H1 (cell line): ENCODE results near the gene SH3PXD2B. TPM values are rescaled to one million over a fixed set of nuclear protein-coding genes. Genes with fewer than 3 reads are reported as not detected.

ENCODE experiments used
- CTCF ChIA-PET: fragments of 300-600 bp; sonication (Branson Sonifier 250); formaldehyde crosslinking; loops from one replicate; lab custom pipeline; 2021; ENCODE audit not compliant: partially characterized antibody; lab: Charles Lee
- POLR2A ChIA-PET: fragments of 300-600 bp; sonication (Branson Sonifier 250); formaldehyde crosslinking; loops from one replicate; lab custom pipeline; 2021; ENCODE audit warnings: inconsistent platforms; ENCODE audit not compliant: partially characterized antibody; lab: Charles Lee
- DNase-seq, 2 experiments: peaks; one replicate each; pipeline versions ENCODE4 v3.0.0 to v3.0.0-alpha.2; 2010 to 2022; ENCODE audit warnings: low spot score in 2 of 2, low read depth in 1 of 2, mixed read lengths in 1 of 2
- FAIRE-seq: peaks from 2 replicates; lab custom pipeline; 2011; peaks lifted over from hg19 to GRCh38; lab: Jason Lieb, UNC
- H2AFZ ChIP-seq: 2 replicates; pipeline ENCODE4 v1.8.1; 2012; ENCODE audit warnings: low read length, inconsistent platforms
- H2AK5ac ChIP-seq: 2 replicates; pipeline ENCODE4 v1.6.1; 2013; ENCODE audit warnings: low read depth, low read length
- H2BK120ac ChIP-seq: replicated peaks from 2 replicates; pipeline ENCODE3; 2013; ENCODE audit warnings: low read depth, low read length, inconsistent platforms
- H2BK12ac ChIP-seq: 2 replicates; pipeline ENCODE4 v1.6.1; 2013; ENCODE audit warnings: low read depth, low read length
- H2BK15ac ChIP-seq: 2 replicates; pipeline ENCODE4 v1.6.1; 2013; ENCODE audit warnings: low read length
- H2BK20ac ChIP-seq: 2 replicates; pipeline ENCODE4 v1.6.1; 2013; ENCODE audit warnings: low read length
- H2BK5ac ChIP-seq: 2 replicates; pipeline ENCODE4 v1.6.1; 2013; ENCODE audit warnings: low read depth, low read length
- H3K14ac ChIP-seq: 2 replicates; pipeline ENCODE4 v1.6.1; 2013; ENCODE audit warnings: inconsistent platforms; ENCODE audit not compliant: insufficient read length
- H3K18ac ChIP-seq: 2 replicates; pipeline ENCODE4 v1.6.1; 2013; ENCODE audit warnings: low read length; ENCODE audit errors: extremely low read depth
- H3K23ac ChIP-seq: 2 replicates; pipeline ENCODE4 v1.6.1; 2013; ENCODE audit warnings: inconsistent platforms; ENCODE audit not compliant: insufficient read length
- H3K23me2 ChIP-seq: 2 replicates; pipeline ENCODE4 v1.6.1; 2013; ENCODE audit warnings: low read depth, low read length
- H3K27ac ChIP-seq: 2 replicates; pipeline ENCODE4 v1.6.1; 2011; ENCODE audit warnings: low read depth, low read length, inconsistent platforms
- H3K27me3 ChIP-seq, 4 experiments: replicated peaks in 1 of 4; 1 replicate in 1 of 4; 2 replicates in 3 of 4; pipeline versions ENCODE4 v1.6.1 to v1.8.1; 2011 to 2013; ENCODE audit warnings: low read length in 3 of 4, mild to moderate bottlenecking in 3 of 4, inconsistent platforms in 2 of 4, mixed read lengths in 2 of 4, moderate library complexity in 1 of 4; ENCODE audit not compliant: control insufficient read depth in 3 of 4, insufficient read depth in 3 of 4; ENCODE audit errors: extremely low read depth in 1 of 4
- H3K36me3 ChIP-seq, 4 experiments: 2 replicates each; pipeline versions ENCODE4 v1.6.1 to v1.8.1; 2011 to 2013; ENCODE audit warnings: mild to moderate bottlenecking in 4 of 4, low read length in 3 of 4, moderate library complexity in 2 of 4, control low read depth in 1 of 4, inconsistent platforms in 1 of 4; ENCODE audit not compliant: insufficient read depth in 4 of 4, control insufficient read depth in 2 of 4
- H3K4ac ChIP-seq: replicated peaks from 2 replicates; pipeline ENCODE3; 2013; ENCODE audit warnings: low read length, low read depth, mixed read lengths, inconsistent platforms; ENCODE audit not compliant: insufficient read length
- H3K4me1 ChIP-seq, 4 experiments: replicated peaks in 1 of 4; 1 replicate in 1 of 4; 2 replicates in 3 of 4; pipeline versions ENCODE4 v1.6.1 to v1.8.1; 2011 to 2013; ENCODE audit warnings: low read length in 3 of 4, inconsistent platforms in 2 of 4, mixed read lengths in 1 of 4; ENCODE audit not compliant: insufficient read depth in 4 of 4, control insufficient read depth in 3 of 4
- H3K4me2 ChIP-seq, 2 experiments: 2 replicates each; pipeline versions ENCODE4 v1.6.1 to v1.8.1; 2011 to 2013; ENCODE audit warnings: low read depth in 2 of 2, low read length in 2 of 2, control low read depth in 1 of 2, inconsistent platforms in 1 of 2, mild to moderate bottlenecking in 1 of 2; ENCODE audit not compliant: insufficient read depth in 1 of 2
- H3K4me3 ChIP-seq, 4 experiments: fragments of 200-600, 300-600 bp in 1 of 4; sonication (generic), shearing (Covaris generic), sonication (Bioruptor Twin) in 1 of 4; 2 replicates each; pipeline versions ENCODE4 v1.5.1 to v1.8.1; 2011 to 2016; ENCODE audit warnings: low read length in 4 of 4, low read depth in 3 of 4, control low read depth in 2 of 4, inconsistent platforms in 2 of 4, mild to moderate bottlenecking in 2 of 4, mixed read lengths in 1 of 4, moderate library complexity in 1 of 4; ENCODE audit not compliant: insufficient read depth in 2 of 4; ENCODE audit errors: extremely low read depth in 1 of 4
- H3K56ac ChIP-seq: replicated peaks from 2 replicates; pipeline ENCODE3; 2013; ENCODE audit warnings: low read depth, mild to moderate bottlenecking, mixed read lengths, low read length, inconsistent platforms; ENCODE audit not compliant: insufficient read length
- H3K79me1 ChIP-seq: 2 replicates; pipeline ENCODE4 v1.6.1; 2013; ENCODE audit warnings: low read depth, low read length, control low read depth
- H3K79me2 ChIP-seq, 2 experiments: 2 replicates each; pipeline versions ENCODE4 v1.6.1 to v1.8.1; 2012 to 2013; ENCODE audit warnings: low read length in 2 of 2, mild to moderate bottlenecking in 2 of 2, inconsistent platforms in 1 of 2; ENCODE audit not compliant: insufficient read depth in 2 of 2, control insufficient read depth in 1 of 2
- H3K9ac ChIP-seq, 4 experiments: replicated peaks in 1 of 4; 1 replicate in 1 of 4; 2 replicates in 3 of 4; pipeline versions ENCODE4 v1.6.1 to v1.8.1; 2011 to 2013; ENCODE audit warnings: low read depth in 3 of 4, low read length in 3 of 4, control low read depth in 2 of 4, mild to moderate bottlenecking in 2 of 4, moderate library complexity in 2 of 4, inconsistent platforms in 1 of 4; ENCODE audit errors: extremely low read depth in 1 of 4
- H3K9me3 ChIP-seq, 2 experiments: 2 replicates each; pipeline versions ENCODE4 v1.6.1 to v1.8.1; 2012 to 2013; ENCODE audit warnings: mild to moderate bottlenecking in 2 of 2, moderate library complexity in 2 of 2, control low read depth in 1 of 2, inconsistent platforms in 1 of 2, low read depth in 1 of 2, low read length in 1 of 2, mixed read lengths in 1 of 2; ENCODE audit not compliant: insufficient read depth in 2 of 2
- H4K20me1 ChIP-seq, 2 experiments: replicated peaks in 1 of 2; 2 replicates each; pipeline versions ENCODE3 to v1.8.1; 2011 to 2013; ENCODE audit warnings: inconsistent platforms in 2 of 2, low read length in 2 of 2, mild to moderate bottlenecking in 1 of 2; ENCODE audit not compliant: insufficient read depth in 2 of 2, control insufficient read depth in 1 of 2
- H4K5ac ChIP-seq: 2 replicates; pipeline ENCODE4 v1.6.1; 2013; ENCODE audit warnings: low read length, low read depth, mixed read lengths, inconsistent platforms; ENCODE audit not compliant: insufficient read length
- H4K8ac ChIP-seq: 2 replicates; pipeline ENCODE4 v1.8.0; 2013; ENCODE audit warnings: mild to moderate bottlenecking, moderate library complexity, low read length, inconsistent platforms; ENCODE audit not compliant: insufficient read depth; ENCODE audit errors: extremely low read depth
- H4K91ac ChIP-seq: replicated peaks from 2 replicates; pipeline ENCODE3; 2013; ENCODE audit warnings: low read length, mixed read lengths, inconsistent platforms; ENCODE audit not compliant: insufficient read length
- ATF3 ChIP-seq: IDR thresholded peaks from 2 replicates; pipeline ENCODE4 v1.6.1; 2011; ENCODE audit warnings: low read depth, mild to moderate bottlenecking, low read length; ENCODE audit not compliant: insufficient read depth
- BACH1 ChIP-seq: IDR thresholded peaks from 2 replicates; pipeline ENCODE4 v1.6.1; 2012; ENCODE audit warnings: low read length, improper control_type of control experiment
- EGR1 ChIP-seq: IDR thresholded peaks from 2 replicates; pipeline ENCODE4 v1.6.1; 2011; ENCODE audit warnings: low read depth, low read length, borderline replicate concordance
- GABPA ChIP-seq: IDR thresholded peaks from 2 replicates; pipeline ENCODE4 v1.6.1; 2011; ENCODE audit warnings: mild to moderate bottlenecking, low read length, moderate library complexity, borderline replicate concordance; ENCODE audit not compliant: insufficient read depth
- JUN ChIP-seq: IDR thresholded peaks from 2 replicates; pipeline ENCODE4 v1.6.1; 2011; ENCODE audit warnings: low read depth, mild to moderate bottlenecking, improper control_type of control experiment, low read length
- KDM5A ChIP-seq: fragments of 200-600 bp; IDR thresholded peaks from 2 replicates; pipeline ENCODE4 v1.7.1; 2012; ENCODE audit warnings: mild to moderate bottlenecking, low read length, inconsistent platforms, mixed read lengths
- MAFK ChIP-seq: IDR thresholded peaks from 2 replicates; pipeline ENCODE4 v1.6.1; 2012; ENCODE audit warnings: low read depth, mild to moderate bottlenecking, improper control_type of control experiment, low read length
- NRF1 ChIP-seq: IDR thresholded peaks from 2 replicates; pipeline ENCODE4 v1.6.1; 2011; ENCODE audit warnings: mild to moderate bottlenecking, low read depth, low read length, improper control_type of control experiment
- RFX5 ChIP-seq: IDR thresholded peaks from 2 replicates; pipeline ENCODE4 v1.6.1; 2011; ENCODE audit warnings: low read depth, low read length, improper control_type of control experiment, borderline replicate concordance
- SP1 ChIP-seq: IDR thresholded peaks from 2 replicates; pipeline ENCODE4 v1.6.1; 2011; ENCODE audit warnings: low read depth, low read length
- TAF1 ChIP-seq: IDR thresholded peaks from 2 replicates; pipeline ENCODE4 v1.6.1; 2011; ENCODE audit warnings: mild to moderate bottlenecking, low read depth, low read length
- WGBS, 2 experiments: shearing (Covaris generic) in 1 of 2; methylation state at CpG; one replicate each; pipeline versions ENCODE4 v1.1.6 to v1.1.7; 2013 to 2015; ENCODE audit warnings: low lambda C conversion rate in 2 of 2, mixed read lengths in 2 of 2, inconsistent platforms in 1 of 2, low coverage in 1 of 2, missing lambda C conversion rate in 1 of 2; ENCODE audit not compliant: insufficient replicate concordance in 2 of 2, insufficient coverage in 1 of 2, insufficient read length in 1 of 2; ENCODE audit errors: extremely low coverage in 1 of 2, missing lambda C conversion rate in 1 of 2; 5-methylcytosine and 5-hydroxymethylcytosine counted together
- polyA plus RNA-seq, 7 experiments: library from polyadenylated mRNA; depleted of rRNA in 3 of 7; stranded (reverse) in 5 of 7; unstranded in 2 of 7; fragments of >200 nt in 5 of 7; fragments of 200-250 nt in 2 of 7; gene quantifications; 1 replicate in 5 of 7; 2 replicates in 1 of 7; 4 replicates in 1 of 7; pipeline versions ENCODE4 v1.2.1 to v1.2.3, GENCODE V29; 2011 to 2013; ENCODE audit warnings: missing spikeins in 2 of 7, mixed read lengths in 2 of 7
- total RNA-seq: library from RNA; stranded (reverse); fragmentation: NEBNext Ultra II Directional; extraction: Animal tissue kit (Norgen Biotek cat#: 25700); gene quantifications from 2 replicates; pipeline ENCODE4 v1.2.1, GENCODE V29; 2021

Gene SH3PXD2B
- total and polyA plus RNA-seq, 2 of the 8 experiments (the other 6 are each of a cell fraction or from before 2014, with no cell fraction given), result 32.9 to 72.9 TPM

- H3K9ac ChIP-seq, result no peak overlapping the region
- ChIA-PET CTCF (interaction anchor here (0.8 to 7.1 kb wide), 3 partner anchors 22 to 110 kb away, joined by 3 to 36 read pairs (median 3); no protein-coding TSS in a partner anchor), POLR2A (no interaction called here)
- H3K79me2 ChIP-seq, result peaks cover 0 to 58% of the 10 kb centered on the region in 2 experiments; a peak in 3 of 4 replicates
- no peaks in the 10 kb centered on the region for H3K36me3 ChIP-seq
- no peak overlapping the region for H2AFZ ChIP-seq
- peaks cover 0 to 3% (median 0%) of the 10 kb centered on the region in 4 experiments; a peak in 1 of 7 replicates for H3K4me1 ChIP-seq
- TF ChIP-seq MAFK (no peak), NRF1 (no peak), EGR1 (no peak), KDM5A (no peak), TAF1 (no peak), ATF3 (no peak), BACH1 (no peak), GABPA (no peak), SP1 (no peak), RFX5 (no peak), JUN (no peak)
- no peak overlapping the region for H2AK5ac ChIP-seq
- no peak overlapping the region for H4K91ac ChIP-seq
- DNase-seq, result no peak
- H3K4ac ChIP-seq, result no peak overlapping the region
- no peak overlapping the region for H2BK120ac ChIP-seq
- H2BK12ac ChIP-seq, result no peak overlapping the region
- H3K23ac ChIP-seq, result no peak overlapping the region
- H2BK15ac ChIP-seq, result no peak overlapping the region
- no peaks in the 10 kb centered on the region for H3K9me3 ChIP-seq
- H3K18ac ChIP-seq, result no peak overlapping the region
- no peaks in the 10 kb centered on the region for H3K27me3 ChIP-seq
- no peak overlapping the region for H3K4me2 ChIP-seq
- H3K79me1 ChIP-seq, result peaks cover 14% of the 10 kb centered on the region
- no peak overlapping the region for H4K5ac ChIP-seq
- no peak overlapping the region for H2BK20ac ChIP-seq
- H4K20me1 ChIP-seq, result peaks cover 12 to 40% of the 10 kb centered on the region in 2 experiments
- FAIRE-seq, result no peak
- 91% methylated on average over 8 of the region's 8 CpGs; no CpG with 5 or more reads in 1 of the 2 experiments for WGBS, 2 experiments
- no peaks in the 10 kb centered on the region for H3K23me2 ChIP-seq
- H4K8ac ChIP-seq, result no peak overlapping the region
- no peak overlapping the region for H3K14ac ChIP-seq
- H3K56ac ChIP-seq, result no peak overlapping the region
- H3K27ac ChIP-seq, result no peak overlapping the region
- H3K4me3 ChIP-seq, result no peak overlapping the region
- H2BK5ac ChIP-seq, result no peak overlapping the region
Measured at GRCh38 chr5:172429201-172429940, 25.0 kb downstream of the SH3PXD2B start.
